Caco-2 (cell line): ENCODE results near the gene KRT2. TPM values are rescaled to one million over a fixed set of nuclear protein-coding genes. Genes with fewer than 3 reads are reported as not detected.
"Not testable (repeated sequence)": the region's sequence is repeated elsewhere in the genome, so short reads cannot be mapped to it uniquely, and the experiment has no call there.

Experiments used
- BruUV-seq: library from RNA; stranded (reverse); fragments of 400-500 nt; replicated peaks from 2 replicates; lab custom pipeline; 2021; lab: Mats Ljungman, UMichigan
- CTCF ChIA-PET: fragments of 300-600 bp; sonication (Branson Sonifier 250); formaldehyde crosslinking; loops from one replicate; lab custom pipeline; 2022; ENCODE audit warnings: antibody characterized with exemption; lab: Charles Lee
- POLR2A ChIA-PET: fragments of 300-600 bp; sonication (Branson Sonifier 250); formaldehyde crosslinking; loops from one replicate; lab custom pipeline; 2022; ENCODE audit warnings: antibody characterized with exemption; lab: Charles Lee
- DNase-seq, 2 experiments: peaks; one replicate each; pipeline versions ENCODE4 v3.0.0 to v3.0.0-alpha.2; 2020 to 2022
- H3K27me3 ChIP-seq: replicated peaks from 2 replicates; pipeline ENCODE4 v1.6.0; 2011; ENCODE audit warnings: low read length; ENCODE audit not compliant: control insufficient read depth, insufficient read depth
- H3K36me3 ChIP-seq: 2 replicates; pipeline ENCODE4 v1.5.1; 2011; ENCODE audit warnings: low read length; ENCODE audit not compliant: control insufficient read depth, insufficient read depth
- H3K4me1 ChIP-seq: fragments of 250-450 bp; sonication (Bioruptor Pico); 2 replicates; pipeline ENCODE4 v1.5.1; 2020; ENCODE audit warnings: mild to moderate bottlenecking
- H3K4me3 ChIP-seq: 2 replicates; pipeline ENCODE4 v1.5.1; 2011; ENCODE audit warnings: low read depth, mild to moderate bottlenecking, control low read depth, low read length
- H3K9me3 ChIP-seq: fragments of 250-450 bp; sonication (Bioruptor Pico); 2 replicates; pipeline ENCODE4 v1.5.1; 2020; ENCODE audit warnings: mild to moderate bottlenecking, moderate library complexity
- H3K27ac Mint-ChIP-seq: one replicate; pipeline ENCODE4 v1.8.0; 2022; ENCODE audit warnings: mixed read lengths; ENCODE audit not compliant: unreplicated experiment
- H3K27me3 Mint-ChIP-seq: one replicate; pipeline ENCODE4 v1.8.0; 2022; ENCODE audit warnings: mixed read lengths; ENCODE audit not compliant: insufficient read depth, unreplicated experiment
- H3K36me3 Mint-ChIP-seq: one replicate; pipeline ENCODE4 v1.8.0; 2022; ENCODE audit warnings: mild to moderate bottlenecking, mixed read lengths; ENCODE audit not compliant: insufficient read depth, unreplicated experiment
- H3K4me1 Mint-ChIP-seq: one replicate; pipeline ENCODE4 v1.8.0; 2022; ENCODE audit warnings: low read depth, mixed read lengths; ENCODE audit not compliant: unreplicated experiment
- H3K4me3 Mint-ChIP-seq: one replicate; pipeline ENCODE4 v1.8.0; 2022; ENCODE audit warnings: mild to moderate bottlenecking, moderate library complexity, mixed read lengths; ENCODE audit not compliant: unreplicated experiment
- H3K9me3 Mint-ChIP-seq: one replicate; pipeline ENCODE4 v1.8.0; 2022; ENCODE audit warnings: mixed read lengths; ENCODE audit not compliant: unreplicated experiment
- intact Hi-C: fragments of 100-400 bp; cut with micrococcal nuclease; formaldehyde crosslinking; loops from one replicate; pipeline ENCODE4 v1.10.0; 2022; ENCODE audit not compliant: unreplicated experiment
- total RNA-seq: library from RNA; stranded (reverse); gene quantifications from 2 replicates; pipeline ENCODE4 v1.2.3, GENCODE V29; 2022
- TF ChIP-seq, protein P1 (sequence below), 2 experiments: fragments of 200-600 bp in 1 of 2; IDR thresholded peaks; 1 replicate in 1 of 2; 2 replicates in 1 of 2; pipeline versions ENCODE4 v1.5.1 to v1.8.0; 2011 to 2022; ENCODE audit warnings: antibody characterized with exemption in 1 of 2, control low read depth in 1 of 2, inconsistent platforms in 1 of 2, low read depth in 1 of 2, low read length in 1 of 2, mild to moderate bottlenecking in 1 of 2, moderate library complexity in 1 of 2; ENCODE audit not compliant: insufficient read depth in 1 of 2, severe bottlenecking in 1 of 2, unreplicated experiment in 1 of 2

Gene KRT2
- total RNA-seq, 1 experiment from 2014 or later: not detected

GRCh38 chr12:52672321-52672933 lies 20.4 kb upstream of the KRT2 start:
- no peak overlapping the region for H3K27ac Mint-ChIP-seq
- no peaks in the 10 kb centered on the region for H3K9me3 ChIP-seq
- H3K27me3 Mint-ChIP-seq: peaks cover 6% of the 10 kb centered on the region
- intact Hi-C loops: no loop called here
- BruUV-seq: no TSS peak
- no peaks in the 10 kb centered on the region for H3K27me3 ChIP-seq
- ChIA-PET POLR2A (interaction anchor here (0.7 kb wide), 1 partner anchor 630 kb away, joined by 3 read pairs; no protein-coding TSS in a partner anchor), CTCF (interaction anchor here (1.9 kb wide), 1 partner anchor 198 kb away, joined by 5 read pairs; no protein-coding TSS in a partner anchor)
- no peak overlapping the region for H3K4me3 ChIP-seq
- H3K36me3 Mint-ChIP-seq: no peaks in the 10 kb centered on the region
- H3K36me3 ChIP-seq: no peaks in the 10 kb centered on the region
- no peaks in the 10 kb centered on the region for H3K9me3 Mint-ChIP-seq
- TF ChIP-seq, protein P1, sequence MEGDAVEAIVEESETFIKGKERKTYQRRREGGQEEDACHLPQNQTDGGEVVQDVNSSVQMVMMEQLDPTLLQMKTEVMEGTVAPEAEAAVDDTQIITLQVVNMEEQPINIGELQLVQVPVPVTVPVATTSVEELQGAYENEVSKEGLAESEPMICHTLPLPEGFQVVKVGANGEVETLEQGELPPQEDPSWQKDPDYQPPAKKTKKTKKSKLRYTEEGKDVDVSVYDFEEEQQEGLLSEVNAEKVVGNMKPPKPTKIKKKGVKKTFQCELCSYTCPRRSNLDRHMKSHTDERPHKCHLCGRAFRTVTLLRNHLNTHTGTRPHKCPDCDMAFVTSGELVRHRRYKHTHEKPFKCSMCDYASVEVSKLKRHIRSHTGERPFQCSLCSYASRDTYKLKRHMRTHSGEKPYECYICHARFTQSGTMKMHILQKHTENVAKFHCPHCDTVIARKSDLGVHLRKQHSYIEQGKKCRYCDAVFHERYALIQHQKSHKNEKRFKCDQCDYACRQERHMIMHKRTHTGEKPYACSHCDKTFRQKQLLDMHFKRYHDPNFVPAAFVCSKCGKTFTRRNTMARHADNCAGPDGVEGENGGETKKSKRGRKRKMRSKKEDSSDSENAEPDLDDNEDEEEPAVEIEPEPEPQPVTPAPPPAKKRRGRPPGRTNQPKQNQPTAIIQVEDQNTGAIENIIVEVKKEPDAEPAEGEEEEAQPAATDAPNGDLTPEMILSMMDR (IDR thresholded peaks at IDR 0.05; ENCODE audit: insufficient read depth in 1 of 2, low read depth in 1 of 2, low read length in 1 of 2, severe bottlenecking in 1 of 2, unreplicated experiment in 1 of 2): no peak
- peaks cover 27% of the 10 kb centered on the region for H3K4me1 ChIP-seq
- no peaks in the 10 kb centered on the region for H3K4me1 Mint-ChIP-seq
- no peak overlapping the region for H3K4me3 Mint-ChIP-seq
- peak; percentile 32 to 49 for DNase-seq

- Mint-ChIP-seq H3K27ac (no peak overlapping the region), H3K9me3 (no peaks in the 10 kb centered on the region), H3K4me1 (no peaks in the 10 kb centered on the region), H3K36me3 (no peaks in the 10 kb centered on the region), H3K27me3 (peaks cover 6% of the 10 kb centered on the region), H3K4me3 (no peak overlapping the region)
- ChIA-PET POLR2A (no interaction called here), CTCF (no interaction called here)
- Histone ChIP-seq H3K36me3 (no peaks in the 10 kb centered on the region), H3K27me3 (no peaks in the 10 kb centered on the region), H3K4me1 (peaks cover 27% of the 10 kb centered on the region), H3K4me3 (no peak overlapping the region), H3K9me3 (no peaks in the 10 kb centered on the region)
- no TSS peak for BruUV-seq
- TF ChIP-seq, protein P1 (IDR thresholded peaks at IDR 0.05; ENCODE audit: insufficient read depth in 1 of 2, low read depth in 1 of 2, low read length in 1 of 2, severe bottlenecking in 1 of 2, unreplicated experiment in 1 of 2): no peak
- DNase-seq: no peak
- intact Hi-C loops: no loop called here
Measured at GRCh38 chr12:52670961-52671360, 18.9 kb upstream of the KRT2 start.

DNA sequence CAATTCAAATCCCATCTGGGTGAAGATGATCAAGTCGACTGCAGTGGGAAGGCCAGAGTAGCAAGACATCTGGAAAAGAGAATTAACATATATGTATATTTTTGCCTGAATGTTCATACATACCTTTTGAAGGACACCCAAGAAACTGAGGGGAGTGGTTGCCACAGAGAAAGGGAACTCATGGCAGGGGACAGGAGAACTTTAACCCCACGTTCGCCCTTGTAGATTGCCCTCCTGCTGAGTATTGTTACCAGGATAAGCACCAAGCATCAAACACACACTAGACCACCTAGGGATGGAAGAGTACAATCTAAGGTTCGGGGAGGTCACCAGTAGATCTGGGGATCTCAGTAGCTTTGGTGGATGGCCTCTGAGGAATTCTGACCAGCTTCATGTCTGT lies 18.5 kb upstream of the KRT2 start:
- TF ChIP-seq, protein P1 (IDR thresholded peaks at IDR 0.05; ENCODE audit: insufficient read depth in 1 of 2, low read depth in 1 of 2, low read length in 1 of 2, severe bottlenecking in 1 of 2, unreplicated experiment in 1 of 2): no peak
- no peak for DNase-seq
- H3K36me3 ChIP-seq: no peaks in the 10 kb centered on the region
- BruUV-seq: no TSS peak
- Mint-ChIP-seq H3K9me3 (no peaks in the 10 kb centered on the region), H3K27ac (no peak overlapping the region), H3K4me1 (no peaks in the 10 kb centered on the region), H3K4me3 (no peak overlapping the region), H3K27me3 (peaks cover 8% of the 10 kb centered on the region), H3K36me3 (no peaks in the 10 kb centered on the region)
- H3K4me3 ChIP-seq: no peak overlapping the region
- POLR2A ChIA-PET: no interaction called here
- intact Hi-C loops: no loop called here
- no peaks in the 10 kb centered on the region for H3K9me3 ChIP-seq
- no peaks in the 10 kb centered on the region for H3K27me3 ChIP-seq
- CTCF ChIA-PET: no interaction called here
- H3K4me1 ChIP-seq: peaks cover 27% of the 10 kb centered on the region

- POLR2A ChIA-PET, H3K9me3 ChIP-seq, DNase-seq, H3K4me3 ChIP-seq, intact Hi-C loops, H3K4me1 Mint-ChIP-seq, H3K36me3 Mint-ChIP-seq, H3K36me3 ChIP-seq, H3K4me3 Mint-ChIP-seq, H3K27ac Mint-ChIP-seq, BruUV-seq, H3K27me3 ChIP-seq, H3K9me3 Mint-ChIP-seq: not testable (repeated sequence)
- H3K4me1 ChIP-seq: peaks cover 27% of the 10 kb centered on the region
- H3K27me3 Mint-ChIP-seq: peaks cover 11% of the 10 kb centered on the region
- CTCF ChIA-PET: interaction anchor here (0.6 kb wide), 1 partner anchor 314 kb away, joined by 3 read pairs; no protein-coding TSS in a partner anchor
Measured at GRCh38 chr12:52669941-52670340, 17.9 kb upstream of the KRT2 start.
